ENCODE measurements around the gene ESRRG.

- TF ChIP-seq POLR2AphosphoS5 (IDR thresholded peaks at IDR 0.05; ENCODE audit: borderline replicate concordance, low read depth, low read length) (no peak), EZH2 (IDR thresholded peaks at IDR 0.05) (no peak)
These were observed 265.9 kb downstream of the ESRRG start for GRCh38 chr1:216457356-216457755.
